ENCODE results near the gene ZNF331.

DNA sequence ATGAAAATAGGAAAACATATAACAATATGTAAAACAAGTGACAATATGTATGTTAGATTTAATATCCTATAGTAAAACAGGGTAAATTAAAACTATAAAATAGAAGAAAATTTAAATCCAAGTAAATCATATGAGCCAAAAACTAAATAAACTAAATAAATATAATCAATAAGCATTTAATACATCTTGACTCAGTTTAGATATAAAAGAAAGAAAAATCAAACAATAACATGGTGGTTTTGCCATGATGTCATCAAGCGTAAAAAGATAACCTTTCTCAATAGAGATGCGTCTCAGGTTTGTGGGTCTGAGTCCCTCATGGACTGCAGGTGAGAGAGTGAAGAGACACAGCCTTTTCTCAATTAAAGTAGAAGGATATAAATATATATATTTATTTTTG is 26.6 kb upstream of the ZNF331 start:
- TF ChIP-seq, protein P1, sequence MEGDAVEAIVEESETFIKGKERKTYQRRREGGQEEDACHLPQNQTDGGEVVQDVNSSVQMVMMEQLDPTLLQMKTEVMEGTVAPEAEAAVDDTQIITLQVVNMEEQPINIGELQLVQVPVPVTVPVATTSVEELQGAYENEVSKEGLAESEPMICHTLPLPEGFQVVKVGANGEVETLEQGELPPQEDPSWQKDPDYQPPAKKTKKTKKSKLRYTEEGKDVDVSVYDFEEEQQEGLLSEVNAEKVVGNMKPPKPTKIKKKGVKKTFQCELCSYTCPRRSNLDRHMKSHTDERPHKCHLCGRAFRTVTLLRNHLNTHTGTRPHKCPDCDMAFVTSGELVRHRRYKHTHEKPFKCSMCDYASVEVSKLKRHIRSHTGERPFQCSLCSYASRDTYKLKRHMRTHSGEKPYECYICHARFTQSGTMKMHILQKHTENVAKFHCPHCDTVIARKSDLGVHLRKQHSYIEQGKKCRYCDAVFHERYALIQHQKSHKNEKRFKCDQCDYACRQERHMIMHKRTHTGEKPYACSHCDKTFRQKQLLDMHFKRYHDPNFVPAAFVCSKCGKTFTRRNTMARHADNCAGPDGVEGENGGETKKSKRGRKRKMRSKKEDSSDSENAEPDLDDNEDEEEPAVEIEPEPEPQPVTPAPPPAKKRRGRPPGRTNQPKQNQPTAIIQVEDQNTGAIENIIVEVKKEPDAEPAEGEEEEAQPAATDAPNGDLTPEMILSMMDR (IDR thresholded peaks at IDR 0.05), result no peak
- TF ChIP-seq POLR2A (IDR thresholded peaks at IDR 0.05), result no peak

All from esophagus squamous epithelium (tissue), 4 donors.